ENCODE results near the gene SMS. TPM values are rescaled to one million over a fixed set of nuclear protein-coding genes. Genes with fewer than 3 reads are reported as not detected.

SMS gene
- total and polyA plus RNA-seq, 2 of the 4 experiments (the other 2 are of a cell fraction): 176 to 230 TPM

GRCh38 chrX:21930986-21931385 is 9.5 kb upstream of the SMS start:
- intact Hi-C loops (cut with micrococcal nuclease): no loop called here
- H3K27me3 ChIP-seq (ENCODE audit: control insufficient read depth, insufficient read depth, low read length): no peaks in the 10 kb centered on the region
- no peak overlapping the region for H3K14ac ChIP-seq (replicated peaks; ENCODE audit: low read depth, low read length)
- H2BK120ac ChIP-seq (ENCODE audit: low read depth, low read length): peak overlapping the region; percentile 85
- H4K20me1 ChIP-seq (ENCODE audit: insufficient read depth, low read length): no peaks in the 10 kb centered on the region
- peaks cover 10% of the 10 kb centered on the region for H3K4me1 ChIP-seq (ENCODE audit: control insufficient read depth, insufficient read depth, low read length)
- no CpG with 5 or more reads among the region's 1 CpG for WGBS, 2 experiments (ENCODE audit: extremely low coverage in 2 of 2, insufficient read length in 1 of 2)
- H2AK9ac ChIP-seq (replicated peaks; ENCODE audit: low read depth, low read length, poor library complexity): no peak overlapping the region
- peak overlapping the region; percentile 54; the same call in 1 of the 2 replicates for H2BK20ac ChIP-seq (ENCODE audit: low read depth, low read length)
- H3K23ac ChIP-seq (ENCODE audit: low read depth, low read length): no peak overlapping the region
- DNase-seq: no peak
- H3K27ac ChIP-seq (ENCODE audit: insufficient read depth, low read length): no peak overlapping the region
- H3K9me3 ChIP-seq (ENCODE audit: control insufficient read depth, insufficient read depth, low read length): no peaks in the 10 kb centered on the region
- H4K91ac ChIP-seq (ENCODE audit: insufficient read depth, low read depth, low read length): no peak overlapping the region
- 0 out of 3 replicates have a peak overlapping the region, but pooled peaks have one; percentile 53 for H2BK15ac ChIP-seq (ENCODE audit: low read depth, low read length)
- H2AFZ ChIP-seq (replicated peaks; ENCODE audit: low read length, poor library complexity): no peak overlapping the region
- H3K56ac ChIP-seq (ENCODE audit: extremely low read depth, insufficient read depth, low read length): no peak overlapping the region
- no peak overlapping the region for H3K4me2 ChIP-seq (ENCODE audit: low read depth, low read length)
- H3K4ac ChIP-seq (ENCODE audit: low read depth, low read length): no peak overlapping the region
- H3K9ac ChIP-seq (ENCODE audit: low read depth, low read length): no peak overlapping the region
- in situ Hi-C loops (cut with MboI; ENCODE audit: low sequenced_read_pairs): no loop called here
- peaks cover 0 to 14% of the 10 kb centered on the region in 2 experiments; a peak in 1 of 4 replicates for H3K79me1 ChIP-seq (ENCODE audit: low read depth in 1 of 2, low read length in 2 of 2)
- POLR2A ChIA-PET (ENCODE audit: unreplicated experiment): no interaction called here
- peak overlapping the region; percentile 72 for H2BK5ac ChIP-seq (ENCODE audit: low read depth, low read length, poor library complexity, severe bottlenecking)
- no peaks in the 10 kb centered on the region for H3K36me3 ChIP-seq (ENCODE audit: control insufficient read depth, insufficient read depth, low read length)
- no TSS peak for BruUV-seq (replicated peaks)
- dilution Hi-C loops (cut with HindIII; ENCODE audit: low sequenced_read_pairs, unreplicated experiment): no loop called here
- CTCF ChIA-PET: no interaction called here
- no peak for TF ChIP-seq CEBPB (IDR thresholded peaks at IDR 0.05; ENCODE audit: low read depth, low read length)
- no peak overlapping the region for H3K4me3 ChIP-seq (ENCODE audit: insufficient read depth, low read depth, low read length)
- H3K18ac ChIP-seq (ENCODE audit: low read depth, low read length): peak overlapping the region; percentile 50; the same call in 1 of the 2 replicates
- H4K8ac ChIP-seq (ENCODE audit: low read depth in 2 of 2, low read length in 2 of 2): no peak overlapping the region
- no peak for ATAC-seq (ENCODE audit: low read depth)
- H3K9me1 ChIP-seq (ENCODE audit: insufficient read depth, low read length): peaks cover 6% of the 10 kb centered on the region
- no peak overlapping the region for H4K5ac ChIP-seq (ENCODE audit: low read depth, low read length)
- no peak overlapping the region for H2AK5ac ChIP-seq (ENCODE audit: low read depth, low read length)
